ENCODE measurements around the gene INF2.
"Not testable (repeated sequence)": the region's sequence is repeated elsewhere in the genome, so short reads cannot be mapped to it uniquely, and the experiment has no call there.

The INF2 gene

GRCh38 chr14:104689109-104689880, at the start of gene INF2:
Gene INF2 (plus strand): TSS chr14:104689618. CDS start chr14:104701366, 11,748 bp downstream.
- DNase-seq, result peak; percentile 82

GRCh38 chr14:104639885-104640548, 49.4 kb upstream of the INF2 start:
- peak; percentile 78 for DNase-seq

DNA sequence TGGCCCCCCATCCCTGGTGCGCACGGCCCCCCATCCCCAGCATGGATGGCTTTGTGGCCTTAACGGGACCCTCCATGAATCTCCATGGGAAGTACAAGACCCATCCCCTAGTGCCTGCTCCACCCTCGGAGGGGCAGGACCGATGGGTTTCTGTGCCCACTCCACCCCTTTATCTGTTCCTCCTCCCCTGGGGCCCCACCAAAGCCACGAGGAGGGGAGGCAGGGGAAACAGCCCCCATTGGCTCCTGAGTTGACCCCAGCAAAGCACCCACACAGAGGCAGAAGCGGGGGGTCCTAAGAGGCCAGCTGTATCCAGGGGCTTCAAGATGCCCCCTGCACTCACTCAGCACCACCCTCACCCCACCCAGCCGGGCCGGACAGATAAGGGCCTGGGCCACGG, 48.7 kb upstream of the INF2 start:
- DNase-seq, result no peak

DNA sequence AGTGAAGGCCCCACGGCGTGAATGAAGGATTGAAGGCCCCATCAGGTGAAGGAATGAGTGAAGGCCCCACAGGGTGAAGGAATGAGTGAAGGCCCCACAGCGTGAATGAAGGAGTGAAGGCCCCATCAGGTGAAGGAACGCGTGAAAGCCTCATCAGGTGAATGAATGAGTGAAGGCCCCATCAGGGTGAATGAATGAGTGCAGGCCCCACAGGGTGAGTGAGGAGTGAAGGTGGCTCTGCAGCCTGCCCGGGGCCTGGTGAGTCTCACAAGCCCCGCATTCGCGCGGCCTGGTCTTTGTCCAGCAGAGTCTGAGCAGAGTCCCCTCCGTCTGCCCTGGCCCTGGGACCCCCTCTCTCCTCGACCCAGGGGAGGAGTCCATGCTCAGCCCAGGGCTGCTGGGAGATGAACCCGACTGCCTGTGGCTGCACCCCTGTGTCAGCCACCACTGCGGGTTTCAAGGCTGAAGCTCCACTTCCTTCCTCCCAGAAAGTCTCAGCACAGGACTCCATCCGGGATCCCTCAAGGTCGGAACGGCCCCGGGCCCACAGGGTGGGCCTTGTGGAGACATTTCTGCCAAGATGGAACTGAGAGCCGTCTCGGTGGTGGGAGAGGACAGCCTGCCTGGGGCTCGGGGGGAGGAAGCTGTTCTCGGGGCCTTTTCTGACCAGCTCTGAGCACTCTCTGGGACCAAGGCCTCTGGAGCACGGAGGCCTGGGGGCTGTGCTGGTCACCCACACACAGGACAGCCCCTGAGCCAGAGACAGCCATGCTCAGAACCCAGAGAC, 47.5 kb upstream of the INF2 start:
- DNase-seq, result no peak

GRCh38 chr14:104642540-104642868, 46.9 kb upstream of the INF2 start:
- no peak for DNase-seq

- DNase-seq, result no peak
These were observed 46.1 kb upstream of the INF2 start for GRCh38 chr14:104643306-104643705.

- no peak for DNase-seq
These were observed 45.3 kb upstream of the INF2 start for GRCh38 chr14:104644091-104644635.

DNA sequence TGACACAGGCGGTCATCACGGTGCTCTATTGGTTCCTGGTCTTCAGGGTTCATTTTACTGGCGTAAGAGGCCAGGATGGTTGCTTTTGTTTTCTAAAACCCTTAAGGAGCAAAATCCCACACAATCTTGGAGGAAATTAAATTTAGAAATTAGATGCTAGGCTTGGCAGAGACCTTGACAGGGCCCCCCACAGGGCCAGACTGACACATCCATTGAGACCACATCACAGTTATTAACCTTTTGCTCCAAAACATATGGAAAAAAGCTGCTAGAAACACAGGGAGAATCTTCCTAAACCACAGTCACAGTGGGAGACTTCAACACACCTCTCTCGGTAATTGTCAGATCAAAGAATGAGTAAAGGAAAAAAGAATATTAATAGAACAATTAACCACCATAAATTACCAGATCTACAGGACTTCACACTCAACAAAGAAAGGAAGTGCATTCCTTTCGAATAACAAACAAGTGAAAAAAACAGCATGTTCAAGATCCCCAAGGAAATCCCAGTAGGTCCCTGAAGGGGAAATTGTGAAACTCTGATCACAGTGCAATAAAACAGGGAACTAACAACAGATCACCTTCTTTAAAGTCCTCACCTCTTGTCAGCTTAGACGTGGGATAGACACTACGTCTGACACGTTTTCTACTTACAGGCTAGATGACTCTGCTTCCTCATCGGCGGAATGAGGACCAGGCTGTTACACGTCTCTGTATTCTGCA, 44.6 kb upstream of the INF2 start:
- no peak for DNase-seq

DNA sequence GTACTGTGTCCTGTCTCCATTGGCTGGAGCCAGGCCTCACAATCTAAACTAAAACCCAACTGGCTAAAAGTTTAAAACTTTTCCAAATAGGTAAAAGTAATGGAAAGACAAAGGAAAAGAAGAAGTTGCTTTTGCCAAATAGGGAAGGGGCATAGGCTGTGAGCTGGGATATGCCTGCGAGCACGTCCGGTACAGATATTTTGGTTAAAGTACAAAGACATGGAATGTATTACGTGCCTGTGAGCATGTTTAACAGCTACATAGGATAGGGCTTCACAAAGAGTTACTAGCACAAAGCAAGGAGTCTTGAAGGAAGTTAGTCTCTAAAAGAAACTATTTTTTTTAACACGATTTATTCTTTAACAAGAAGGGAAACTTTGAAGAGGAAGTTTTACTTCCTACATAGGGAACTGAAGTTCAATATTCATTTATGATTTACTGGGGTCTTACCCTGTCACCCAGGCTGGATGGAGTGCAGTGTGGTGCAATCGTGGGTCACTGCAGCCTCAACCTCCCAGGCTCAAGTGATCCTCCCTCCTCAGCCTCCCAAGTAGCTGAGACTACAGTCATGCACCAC, 41.9 kb upstream of the INF2 start:
- DNase-seq, result no peak

DNA sequence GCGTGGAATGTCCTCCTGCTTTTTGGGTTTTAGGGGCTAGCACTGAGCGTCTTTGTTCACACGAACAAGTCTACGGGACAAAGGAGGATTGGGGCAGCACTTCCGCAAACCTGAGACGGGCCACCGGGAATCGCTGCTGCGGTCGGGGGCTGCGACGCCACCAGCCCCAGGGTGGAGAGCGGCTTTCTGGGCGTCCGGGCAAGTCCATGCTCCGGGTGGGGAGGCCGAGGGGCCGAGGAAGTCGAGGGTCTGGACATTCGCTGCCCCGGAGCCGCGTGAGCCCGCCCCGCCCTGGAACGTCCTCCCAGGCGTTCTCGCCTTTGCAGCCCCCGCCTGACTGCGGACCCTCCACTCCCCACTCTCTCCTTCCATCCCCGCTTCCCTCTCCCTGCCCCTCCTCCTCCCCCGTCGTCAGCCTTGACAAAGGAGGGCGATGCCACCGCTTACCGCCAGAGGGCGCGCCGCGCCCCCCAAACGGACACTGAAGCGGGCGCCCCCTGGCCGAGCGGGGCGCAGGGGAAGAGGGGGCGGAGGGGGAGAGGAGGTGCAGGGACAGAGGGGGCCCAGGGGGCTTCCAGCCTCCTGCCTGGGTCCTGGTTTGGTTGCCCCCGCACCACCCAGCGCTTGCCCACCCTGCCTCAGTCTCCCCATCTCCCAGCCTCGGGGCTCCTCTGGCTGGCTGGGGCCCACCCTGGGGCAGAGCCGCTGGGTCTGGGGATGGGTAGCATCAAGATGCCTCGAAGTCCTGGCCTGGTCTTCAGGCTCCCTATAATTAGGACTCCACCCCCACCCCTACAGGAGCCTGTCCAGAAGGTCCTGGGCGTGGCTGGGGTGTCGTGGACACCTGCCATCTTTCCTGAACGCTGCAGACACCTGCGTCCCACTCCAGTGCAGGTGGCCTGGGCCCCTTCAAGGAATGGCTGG, 39.1 kb upstream of the INF2 start:
- DNase-seq, result peak; percentile 86

- no peak for DNase-seq
These were observed 38.2 kb upstream of the INF2 start for GRCh38 chr14:104650981-104651875.

GRCh38 chr14:104651876-104652260, 37.5 kb upstream of the INF2 start:
- DNase-seq, result no peak

- DNase-seq, result no peak
These were observed 37.0 kb upstream of the INF2 start for GRCh38 chr14:104652386-104652785.

GRCh38 chr14:104653130-104653920, 36.1 kb upstream of the INF2 start:
- not testable (repeated sequence) for DNase-seq

DNA sequence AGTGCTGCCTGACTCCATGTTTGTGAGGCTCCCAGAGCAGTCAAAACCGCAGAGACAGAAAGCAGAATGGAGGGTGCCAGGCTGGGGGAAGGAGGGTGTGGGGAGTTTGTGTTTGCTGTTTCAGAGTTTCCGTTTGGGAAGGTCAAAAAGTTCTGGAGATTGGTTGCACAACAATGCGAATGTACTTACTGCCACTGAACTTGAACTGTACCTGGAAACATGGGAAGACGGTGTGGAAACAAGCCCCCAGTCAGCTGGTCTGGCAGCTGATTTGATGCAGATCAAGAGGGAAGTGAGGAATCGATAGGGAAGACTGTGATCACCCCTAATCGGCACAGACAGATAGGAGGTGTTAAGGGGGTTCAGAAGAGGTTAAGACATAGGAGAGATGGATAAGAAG, 35.3 kb upstream of the INF2 start:
- no peak for DNase-seq

DNA sequence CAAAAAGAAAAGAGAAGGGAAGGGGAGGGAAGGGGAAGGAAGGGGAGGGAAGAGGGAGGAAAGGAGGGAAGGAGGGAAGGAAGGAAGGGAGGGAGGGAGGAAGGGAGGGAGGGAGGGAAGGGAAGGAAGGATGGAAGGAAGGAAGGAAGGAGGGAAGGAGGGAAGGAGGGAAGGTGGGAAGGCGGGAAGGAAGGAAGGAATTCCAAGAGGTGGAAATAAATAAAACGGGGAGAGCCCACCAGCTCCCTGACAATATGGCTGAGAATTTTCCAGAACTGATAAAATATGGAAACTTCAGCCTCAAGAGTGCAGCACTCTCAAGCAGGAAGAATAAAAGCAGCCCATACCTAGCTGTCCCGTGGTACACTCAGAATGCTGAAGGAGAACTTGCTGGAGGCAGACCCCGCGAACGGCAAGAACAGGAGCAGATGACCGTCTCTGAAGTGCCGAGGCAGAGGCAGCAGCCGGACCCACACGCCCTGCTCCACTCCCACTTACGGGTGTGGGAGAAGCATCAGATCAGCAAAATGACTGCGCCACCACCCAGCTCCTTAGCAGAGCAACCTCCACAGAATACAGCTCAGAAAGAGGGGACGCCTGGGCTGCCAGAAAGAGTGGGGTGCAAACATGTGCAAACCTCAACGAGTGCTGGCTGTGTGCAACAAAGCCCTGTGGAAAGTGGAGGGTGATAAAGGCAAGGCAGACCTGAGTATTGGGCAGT, 34.1 kb upstream of the INF2 start:
- no peak for DNase-seq

DNA sequence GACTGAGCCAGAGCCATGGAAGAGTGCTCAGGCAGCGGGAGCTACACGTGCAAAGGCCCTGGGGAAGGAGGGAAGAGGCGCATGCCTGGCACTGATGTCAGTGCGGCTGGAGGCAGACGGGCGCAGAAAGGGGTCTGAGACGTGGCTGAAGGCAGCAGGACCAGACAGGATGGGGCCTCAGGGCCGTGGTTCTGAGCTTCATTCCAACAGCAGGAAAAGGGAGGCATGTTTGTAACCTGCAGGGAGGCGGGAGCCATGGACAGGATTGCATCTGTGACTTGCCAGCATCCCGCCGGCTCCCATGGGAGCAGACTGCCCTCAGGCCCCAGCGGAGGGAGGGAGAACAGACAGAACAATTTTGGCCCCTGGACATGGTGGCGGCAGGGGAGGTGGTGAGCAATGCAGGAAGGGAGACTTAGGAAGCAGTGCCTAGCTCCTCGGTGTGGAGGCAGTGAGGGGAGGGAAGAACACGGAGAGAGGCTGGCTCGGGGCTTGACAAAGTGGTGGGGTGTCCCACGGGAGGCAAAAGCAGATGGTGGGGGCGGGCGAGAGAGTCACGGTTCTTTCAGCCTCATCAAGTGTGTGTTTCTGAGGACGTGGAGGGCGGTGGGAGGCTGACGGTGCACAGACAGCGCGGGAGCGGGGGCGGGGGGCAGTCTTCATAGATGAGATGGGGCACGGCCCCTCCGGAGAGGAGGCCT, 33.3 kb upstream of the INF2 start:
- no peak for DNase-seq

DNA sequence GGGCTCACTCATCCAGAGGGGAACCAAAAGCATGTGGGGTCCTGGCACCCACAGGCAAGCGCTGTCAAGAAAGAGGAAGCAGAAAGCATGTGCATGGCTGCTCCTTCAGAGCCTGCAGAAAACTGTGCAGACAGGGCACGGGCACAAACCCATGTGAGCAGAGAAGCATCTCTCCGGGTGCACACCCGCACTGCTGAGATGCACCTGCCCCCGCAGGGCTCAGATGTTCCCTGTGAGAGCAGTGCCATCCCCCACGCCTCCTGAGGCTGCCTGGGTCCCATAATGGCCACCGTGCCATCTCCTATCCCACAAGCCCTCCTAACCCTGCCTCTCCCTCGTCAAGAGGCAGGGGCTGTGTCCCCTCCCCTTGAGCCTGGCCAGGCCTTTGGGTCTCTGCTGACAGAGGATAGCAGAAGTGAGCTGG, 32.3 kb upstream of the INF2 start:
- no peak for DNase-seq

Data from activated effector memory CD4-positive, alpha-beta T cell treated with anti-CD3 and anti-CD28 coated beads, Interleukin-2, amount 50 U/mL, for 16 hours (primary cell).